T-cell (primary cell): ENCODE measurements around the gene SAMD7. TPM values are rescaled to one million over a fixed set of nuclear protein-coding genes. Genes with fewer than 3 reads are reported as not detected.
A peak's percentile ranks its signal among the peaks of the same experiment; 100 is the strongest.

Experiments
- ATAC-seq, 4 experiments: fragments of 200-7000 bp in 3 of 4; fragments of 150-1000 bp in 1 of 4; cut with Tn5 transposase; replicated peaks in 1 of 4; 1 replicate in 3 of 4; 2 replicates in 1 of 4; pipeline ENCODE4 v1.10.0; 2021; ENCODE audit warnings: moderate library complexity in 3 of 4, mild to moderate bottlenecking in 2 of 4, moderate number of reproducible peaks in 1 of 4
- CTCF ChIA-PET, 2 donors: fragments of 300-600 bp; sonication (Branson Sonifier 250); formaldehyde crosslinking; loops; one replicate each; lab custom pipeline; 2022; ENCODE audit warnings: antibody characterized with exemption in 2 of 2; lab: Charles Lee
- POLR2A ChIA-PET, 2 donors: fragments of 300-600 bp; sonication (Branson Sonifier 250); formaldehyde crosslinking; loops; one replicate each; lab custom pipeline; 2022; ENCODE audit warnings: antibody characterized with exemption in 2 of 2; lab: Charles Lee
- DNase-seq, 35 experiments: peaks; one replicate each; pipeline versions ENCODE4 v3.0.0 to v3.0.0-alpha.2; 2013 to 2023
- H3K27ac ChIP-seq: one replicate; pipeline ENCODE4 v1.5.1; 2013; ENCODE audit warnings: low read length
- H3K27me3 ChIP-seq, 2 experiments: replicated peaks in 1 of 2; 1 replicate in 1 of 2; 2 replicates in 1 of 2; pipeline versions ENCODE4 v1.6.1 to v1.7.0; 2013; ENCODE audit warnings: low read length in 1 of 2, mixed read lengths in 1 of 2; ENCODE audit not compliant: control insufficient read depth in 2 of 2, insufficient read depth in 2 of 2; ENCODE audit errors: extremely low read depth in 1 of 2
- H3K36me3 ChIP-seq, 2 donors: 1 replicate in 1 of 2; 2 replicates in 1 of 2; pipeline versions ENCODE4 v1.6.1 to v1.7.0; 2013; ENCODE audit warnings: low read length in 1 of 2; ENCODE audit not compliant: control insufficient read depth in 2 of 2, insufficient read depth in 1 of 2; ENCODE audit errors: extremely low read depth in 1 of 2
- H3K4me1 ChIP-seq, 2 experiments: 1 replicate in 1 of 2; 2 replicates in 1 of 2; pipeline versions ENCODE4 v1.6.1 to v1.7.0; 2013; ENCODE audit warnings: low read length in 2 of 2, mixed read lengths in 1 of 2; ENCODE audit not compliant: insufficient read depth in 2 of 2, control insufficient read depth in 1 of 2; ENCODE audit errors: extremely low read depth in 1 of 2
- H3K4me3 ChIP-seq, 2 donors: 1 replicate in 1 of 2; 2 replicates in 1 of 2; pipeline versions ENCODE4 v1.5.1 to v1.7.0; 2013; ENCODE audit warnings: mild to moderate bottlenecking in 2 of 2, low read length in 1 of 2, moderate library complexity in 1 of 2; ENCODE audit not compliant: control insufficient read depth in 1 of 2; ENCODE audit errors: extremely low read depth in 1 of 2
- H3K9me3 ChIP-seq: 2 replicates; pipeline ENCODE4 v1.7.0; 2013
- H3K27ac Mint-ChIP-seq, 2 donors: one replicate each; pipeline ENCODE4 v1.8.0; 2020 to 2021; ENCODE audit warnings: mild to moderate bottlenecking in 2 of 2, mixed read lengths in 2 of 2
- H3K27me3 Mint-ChIP-seq, 2 donors: one replicate each; pipeline ENCODE4 v1.8.0; 2021 to 2022; ENCODE audit warnings: mixed read lengths in 2 of 2
- H3K36me3 Mint-ChIP-seq: one replicate; pipeline ENCODE4 v1.8.0; 2021; ENCODE audit warnings: mixed read lengths
- H3K4me1 Mint-ChIP-seq, 3 donors: one replicate each; pipeline ENCODE4 v1.8.0; 2020 to 2022; ENCODE audit warnings: mixed read lengths in 3 of 3, mild to moderate bottlenecking in 1 of 3
- H3K4me3 Mint-ChIP-seq, 3 donors: one replicate each; pipeline ENCODE4 v1.8.0; 2020 to 2022; ENCODE audit warnings: mild to moderate bottlenecking in 3 of 3, mixed read lengths in 3 of 3, moderate library complexity in 3 of 3
- H3K9me3 Mint-ChIP-seq, 3 donors: one replicate each; pipeline ENCODE4 v1.8.0; 2020 to 2022; ENCODE audit warnings: mixed read lengths in 3 of 3
- WGBS: methylation state at CpG from one replicate; pipeline ENCODE4 v1.1.5; 2013; ENCODE audit warnings: missing lambda C conversion rate; ENCODE audit not compliant: insufficient coverage; 5-methylcytosine and 5-hydroxymethylcytosine counted together
- total RNA-seq, 35 experiments: library from RNA in 6 of 35; stranded (reverse) in 6 of 35; fragments of 120-200 nt in 1 of 35; gene quantifications; one replicate each; pipeline versions ENCODE4 v1.2.1 to v1.2.4 and lab custom pipeline; 2013 to 2026

SAMD7 gene
- total RNA-seq, 5 donors from 2014 or later (not counting 1 experiment from before 2014, with no cell fraction given), result not detected

DNA sequence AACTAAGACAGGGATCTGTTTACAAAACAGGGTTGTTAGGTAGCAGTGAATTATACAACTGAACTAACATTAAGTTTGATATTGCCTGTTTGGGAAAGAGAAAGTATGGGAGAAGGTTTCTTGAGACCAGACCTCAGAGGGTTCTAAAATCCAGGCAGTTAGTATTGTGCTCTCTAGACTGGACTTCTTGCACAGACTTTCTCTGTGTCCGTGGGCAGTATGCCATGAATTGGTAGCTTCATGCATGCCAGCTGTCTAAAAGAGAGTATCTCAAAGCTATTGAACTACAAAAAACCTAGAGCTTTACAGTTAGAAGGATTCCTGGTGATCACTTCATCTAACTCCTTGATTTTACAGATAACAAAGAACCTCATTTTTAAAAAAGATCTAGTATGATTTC lies 12.5 kb downstream of the SAMD7 start:
- ChIA-PET CTCF (no interaction called here), POLR2A (no interaction called here)
- Mint-ChIP-seq H3K9me3 (no peaks in the 10 kb centered on the region), H3K4me1 (no peaks in the 10 kb centered on the region), H3K4me3 (no peak overlapping the region), H3K27me3 (peaks cover 4% of the 10 kb centered on the region in 2 donors), H3K36me3 (no peaks in the 10 kb centered on the region), H3K27ac (no peak overlapping the region)
- 43% methylated on average over 1 of the region's 1 CpG for WGBS
- no peaks in the 10 kb centered on the region for H3K9me3 ChIP-seq
- ATAC-seq (no peak), DNase-seq (no peak)
- H3K4me3 ChIP-seq, result no peak overlapping the region
- H3K27ac ChIP-seq, result no peak overlapping the region
- H3K27me3 ChIP-seq, result no peaks in the 10 kb centered on the region
- H3K4me1 ChIP-seq, result no peaks in the 10 kb centered on the region
- H3K36me3 ChIP-seq, result no peaks in the 10 kb centered on the region

DNA sequence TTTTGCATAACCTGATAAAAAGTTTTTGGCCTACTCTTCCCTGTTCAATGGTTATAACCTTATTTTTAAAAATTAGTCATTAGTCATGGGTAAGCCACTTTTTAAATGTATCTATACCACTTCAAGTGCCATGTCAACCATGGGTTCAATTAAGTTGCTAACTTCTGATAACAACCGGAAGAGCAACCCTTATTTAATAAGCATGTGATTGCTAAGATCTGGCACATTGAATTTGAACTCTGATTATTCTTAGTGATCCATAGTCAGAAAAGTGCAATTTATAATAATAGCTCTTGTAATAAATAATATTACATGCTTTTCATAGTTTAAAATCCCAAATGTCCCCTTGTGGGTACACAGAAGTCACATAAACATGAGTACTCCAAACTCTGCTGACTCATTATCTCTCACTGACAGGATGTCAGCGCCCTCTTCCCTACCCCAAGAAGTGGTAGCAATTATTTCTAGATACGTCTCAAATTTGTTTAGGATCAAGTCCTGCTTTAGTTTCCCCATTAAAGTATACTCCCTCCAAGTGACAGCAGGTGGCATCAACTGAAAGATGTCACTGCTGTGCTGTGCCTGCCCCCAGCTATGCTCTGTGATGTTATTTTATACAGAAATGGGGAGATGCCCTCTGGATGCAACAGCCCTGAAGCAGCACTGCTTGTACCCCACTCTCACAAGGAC lies 18.6 kb downstream of the SAMD7 start:
- H3K27me3 Mint-ChIP-seq, result peaks cover 4 to 19% of the 10 kb centered on the region in 2 donors
- H3K4me1 ChIP-seq, result no peaks in the 10 kb centered on the region

DNA sequence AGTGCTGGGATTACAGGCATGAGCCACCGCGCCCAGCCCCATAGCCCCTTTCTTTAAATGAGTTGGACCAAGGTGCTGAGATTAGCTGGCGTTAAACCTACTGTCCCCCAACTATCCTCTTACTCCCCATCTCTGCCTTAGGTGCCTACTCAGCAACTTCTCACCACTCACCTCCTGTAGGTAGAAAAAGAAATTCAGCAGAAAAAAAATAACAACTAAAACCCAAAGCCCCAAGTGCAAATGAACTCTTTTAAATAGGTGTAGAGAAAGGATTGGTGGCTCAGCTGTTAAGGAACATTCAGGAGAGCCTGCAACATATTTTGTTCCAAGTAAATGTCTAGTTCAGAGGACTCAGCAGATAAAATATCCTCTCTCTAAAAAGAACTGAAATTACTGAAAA lies 19.5 kb downstream of the SAMD7 start:
- Mint-ChIP-seq H3K9me3 (no peaks in the 10 kb centered on the region), H3K27ac (no peak overlapping the region), H3K36me3 (no peaks in the 10 kb centered on the region), H3K4me1 (peaks cover 0 to 6% (median 0%) of the 10 kb centered on the region in 3 donors), H3K27me3 (peaks cover 9 to 23% of the 10 kb centered on the region in 2 donors), H3K4me3 (no peak overlapping the region)
- Histone ChIP-seq H3K9me3 (no peaks in the 10 kb centered on the region), H3K27me3 (peaks cover 0 to 4% of the 10 kb centered on the region in 2 experiments), H3K27ac (no peak overlapping the region), H3K4me3 (no peak overlapping the region), H3K36me3 (no peaks in the 10 kb centered on the region), H3K4me1 (no peaks in the 10 kb centered on the region)
- ChIA-PET CTCF (interaction anchor here in 1 of 2 donors (0.6 kb wide), 1 partner anchor 30 kb away, joined by 3 read pairs; no protein-coding TSS in a partner anchor), POLR2A (no interaction called here)
- no peak for ATAC-seq
- 93% methylated on average over 3 of the region's 3 CpGs for WGBS
- no peak for DNase-seq

More for the DNA sequence above, 18.6 kb downstream of the SAMD7 start:
- H3K27me3 ChIP-seq, result peaks cover 0 to 4% of the 10 kb centered on the region in 2 experiments
- no peaks in the 10 kb centered on the region for H3K9me3 ChIP-seq
- Mint-ChIP-seq H3K27ac (peak overlapping the region in 1 of 2 donors; percentile 12), H3K9me3 (no peaks in the 10 kb centered on the region), H3K4me3 (no peak overlapping the region), H3K4me1 (peaks cover 0 to 6% (median 0%) of the 10 kb centered on the region in 3 donors), H3K36me3 (no peaks in the 10 kb centered on the region)
- H3K36me3 ChIP-seq, result no peaks in the 10 kb centered on the region
- ATAC-seq (peak in 2 of 4 experiments; percentile 38 to 59), DNase-seq (peak in 3 of 35 experiments; percentile 3 to 15 (median 12))
- no peak overlapping the region for H3K27ac ChIP-seq
- CTCF ChIA-PET, result interaction anchor here in 1 of 2 donors (0.7 kb wide), 2 partner anchors 47 to 225 kb away, joined by 4 read pairs; no protein-coding TSS in a partner anchor
- no peak overlapping the region for H3K4me3 ChIP-seq
- 80% methylated on average over 1 of the region's 3 CpGs for WGBS
- POLR2A ChIA-PET, result no interaction called here

DNA sequence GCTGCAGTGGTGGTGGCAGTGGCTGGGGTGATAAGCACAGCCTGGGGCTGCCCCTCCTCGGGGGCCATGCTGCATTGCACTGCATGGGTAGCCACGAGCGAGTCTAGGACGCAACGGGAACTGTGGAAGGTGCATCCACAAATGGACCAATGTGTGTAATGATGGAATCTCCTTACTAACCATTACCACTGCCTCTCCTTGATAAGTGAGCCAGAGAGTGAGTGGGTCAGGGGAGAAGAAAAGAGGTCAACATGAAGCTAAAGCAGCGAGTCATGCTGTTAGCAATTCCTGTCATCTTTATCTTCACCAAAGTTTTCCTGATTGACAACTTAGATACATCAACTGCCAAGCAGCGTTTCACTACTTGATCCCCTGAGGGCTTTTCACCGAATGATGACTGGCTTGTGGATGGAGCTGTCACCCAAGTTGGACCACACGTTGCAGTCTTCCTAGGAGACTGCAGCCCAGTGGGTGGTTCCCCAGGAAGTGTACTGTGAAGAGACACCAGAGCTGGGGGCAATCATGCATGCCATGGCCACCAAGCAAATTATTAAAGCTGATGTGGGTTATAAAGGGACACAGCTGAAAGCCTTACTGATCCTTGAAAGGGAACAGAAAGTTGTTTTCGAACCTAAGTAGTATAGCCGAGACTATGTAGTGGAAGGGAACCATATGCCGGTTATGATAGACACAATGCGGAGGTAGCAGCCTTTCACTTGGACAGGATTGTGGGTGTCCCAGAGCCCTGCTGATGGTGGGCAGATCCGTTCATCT lies 20.6 kb downstream of the SAMD7 start:
- CTCF ChIA-PET, result interaction anchor here in 1 of 2 donors (0.8 kb wide), 1 partner anchor 34 kb away, joined by 3 read pairs; no protein-coding TSS in a partner anchor
- DNase-seq (no peak), ATAC-seq (no peak)
- POLR2A ChIA-PET, result no interaction called here
- Mint-ChIP-seq H3K27ac (no peak overlapping the region), H3K4me1 (peaks cover 0 to 6% (median 0%) of the 10 kb centered on the region in 3 donors), H3K27me3 (peaks cover 9 to 19% of the 10 kb centered on the region in 2 donors), H3K9me3 (no peaks in the 10 kb centered on the region), H3K4me3 (no peak overlapping the region), H3K36me3 (no peaks in the 10 kb centered on the region)
- Histone ChIP-seq H3K27ac (no peak overlapping the region), H3K4me3 (no peak overlapping the region), H3K4me1 (no peaks in the 10 kb centered on the region), H3K9me3 (no peaks in the 10 kb centered on the region), H3K27me3 (peaks cover 0 to 4% of the 10 kb centered on the region in 2 experiments), H3K36me3 (no peaks in the 10 kb centered on the region)
- WGBS, result 76% methylated on average over 9 of the region's 14 CpGs

DNA sequence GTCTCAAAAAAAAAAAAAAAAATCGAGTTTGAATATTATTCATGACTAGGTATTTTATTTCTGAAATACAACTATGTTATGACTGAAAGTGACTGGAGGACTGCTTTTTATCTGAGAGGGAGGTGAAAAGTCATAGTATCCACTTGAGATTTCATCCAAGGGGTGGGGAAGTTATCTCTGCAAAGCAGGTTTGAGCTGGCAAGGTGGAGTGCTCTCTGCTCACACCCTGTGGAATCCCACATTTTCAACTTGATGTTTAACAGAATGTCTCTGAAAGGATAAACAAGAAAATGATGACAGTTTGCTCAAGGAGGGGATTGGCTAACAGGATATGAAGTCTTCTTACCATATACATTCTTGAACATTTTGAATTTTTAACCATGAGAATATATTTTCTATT lies 27.9 kb downstream of the SAMD7 start:
- no peak for ATAC-seq
- Histone ChIP-seq H3K4me1 (peaks cover 0 to 8% of the 10 kb centered on the region in 2 experiments), H3K27ac (no peak overlapping the region), H3K27me3 (no peaks in the 10 kb centered on the region), H3K36me3 (no peaks in the 10 kb centered on the region), H3K9me3 (no peaks in the 10 kb centered on the region), H3K4me3 (no peak overlapping the region)
- no CpG with 5 or more reads among the region's 1 CpG for WGBS
- CTCF ChIA-PET, result no interaction called here
- POLR2A ChIA-PET, result no interaction called here
- H3K27ac Mint-ChIP-seq, result no peak overlapping the region
- peaks cover 8 to 14% (median 13%) of the 10 kb centered on the region in 3 donors for H3K4me1 Mint-ChIP-seq
- H3K9me3 Mint-ChIP-seq, result no peaks in the 10 kb centered on the region
- H3K36me3 Mint-ChIP-seq, result no peaks in the 10 kb centered on the region
- peaks cover 8 to 19% of the 10 kb centered on the region in 2 donors for H3K27me3 Mint-ChIP-seq
- no peak for DNase-seq
- no peak overlapping the region for H3K4me3 Mint-ChIP-seq

DNA sequence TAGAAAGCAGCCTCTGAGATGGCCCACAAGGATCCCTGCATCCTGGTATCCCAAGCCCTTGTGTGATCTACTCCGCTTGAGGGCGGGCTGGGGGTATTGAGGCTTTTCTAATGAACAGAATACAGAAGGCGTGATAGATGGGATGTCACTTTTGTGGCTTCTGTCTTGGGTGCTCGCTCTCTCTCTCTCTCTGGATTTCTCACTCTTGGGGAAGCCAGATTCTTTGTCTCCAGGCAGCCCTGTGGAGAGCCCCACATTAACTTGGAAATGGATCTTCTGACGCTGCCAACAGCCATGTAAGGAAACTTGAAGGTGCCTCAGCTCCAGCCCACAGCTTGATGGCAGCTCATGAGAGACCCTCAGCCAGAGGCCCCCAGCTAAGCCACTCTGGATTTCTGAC lies 28.4 kb downstream of the SAMD7 start:
- ChIA-PET CTCF (no interaction called here), POLR2A (no interaction called here)
- 81% methylated on average over 2 of the region's 5 CpGs for WGBS
- Mint-ChIP-seq H3K36me3 (no peaks in the 10 kb centered on the region), H3K4me1 (peaks cover 8 to 14% (median 13%) of the 10 kb centered on the region in 3 donors), H3K27me3 (peaks cover 8 to 17% of the 10 kb centered on the region in 2 donors), H3K27ac (no peak overlapping the region), H3K9me3 (no peaks in the 10 kb centered on the region), H3K4me3 (no peak overlapping the region)
- no peaks in the 10 kb centered on the region for H3K36me3 ChIP-seq
- H3K4me1 ChIP-seq, result peaks cover 0 to 8% of the 10 kb centered on the region in 2 experiments
- H3K27ac ChIP-seq, result no peak overlapping the region
- no peaks in the 10 kb centered on the region for H3K27me3 ChIP-seq
- DNase-seq, result no peak
- H3K4me3 ChIP-seq, result no peak overlapping the region
- H3K9me3 ChIP-seq, result no peaks in the 10 kb centered on the region
- no peak for ATAC-seq
